GM18498 (cell line): ENCODE data around the gene NCOA7.
"Not testable (repeated sequence)": the region's sequence is repeated elsewhere in the genome, so short reads cannot be mapped to it uniquely, and the experiment has no call there.

Source experiments
- ATAC-seq: cut with Tn5 transposase; IDR thresholded peaks from one replicate; pipeline ENCODE4 v1.9.1; 2021; ENCODE audit warnings: mild to moderate bottlenecking, moderate library complexity; ENCODE audit not compliant: unreplicated experiment

NCOA7 gene

GRCh38 chr6:125943528-125944433, 153.0 kb downstream of the NCOA7 start:
- no peak for ATAC-seq

- no peak for ATAC-seq
Measured at GRCh38 chr6:125944434-125944816, 153.7 kb downstream of the NCOA7 start.

- no peak for ATAC-seq
Measured at GRCh38 chr6:125944896-125945295, 154.1 kb downstream of the NCOA7 start.

- ATAC-seq = no peak
Measured at GRCh38 chr6:125945378-125946141, 154.8 kb downstream of the NCOA7 start.

GRCh38 chr6:125947615-125948014, 156.9 kb downstream of the NCOA7 start:
- no peak for ATAC-seq

GRCh38 chr6:125948455-125948854, 157.7 kb downstream of the NCOA7 start:
- ATAC-seq = no peak

- no peak for ATAC-seq
Measured at GRCh38 chr6:125949069-125949468, 158.3 kb downstream of the NCOA7 start.

- ATAC-seq = no peak
Measured at GRCh38 chr6:125950293-125950692, 159.5 kb downstream of the NCOA7 start.

GRCh38 chr6:125950716-125951115, 160.0 kb downstream of the NCOA7 start:
- ATAC-seq = not testable (repeated sequence)

GRCh38 chr6:125951323-125951722, 160.6 kb downstream of the NCOA7 start:
- no peak for ATAC-seq

GRCh38 chr6:125952764-125953501, 162.2 kb downstream of the NCOA7 start:
- ATAC-seq = no peak

GRCh38 chr6:125953502-125953875, 162.7 kb downstream of the NCOA7 start:
- no peak for ATAC-seq

- ATAC-seq = no peak
Measured at GRCh38 chr6:125954735-125955339, 164.1 kb downstream of the NCOA7 start.

- no peak for ATAC-seq
Measured at GRCh38 chr6:125955973-125956372, 165.2 kb downstream of the NCOA7 start.

- ATAC-seq = peak; percentile 94
Measured at GRCh38 chr6:125956506-125957390, 166.0 kb downstream of the NCOA7 start, which contains the start of gene HINT3. HINT3 (plus strand) TSS chr6:125956770; CDS start chr6:125956978, 208 bp downstream.

GRCh38 chr6:125957391-125957693, 166.6 kb downstream of the NCOA7 start:
- no peak for ATAC-seq

- ATAC-seq = no peak
Measured at GRCh38 chr6:125957845-125958244, 167.1 kb downstream of the NCOA7 start.

- no peak for ATAC-seq
Measured at GRCh38 chr6:125959041-125959440, 168.3 kb downstream of the NCOA7 start.

- no peak for ATAC-seq
Measured at GRCh38 chr6:125961117-125961516, 170.4 kb downstream of the NCOA7 start.

GRCh38 chr6:125962900-125963497, 172.2 kb downstream of the NCOA7 start:
- ATAC-seq = no peak
